Calu3 (cell line): ENCODE measurements around the gene CDKN2C. TPM values are rescaled to one million over a fixed set of nuclear protein-coding genes. Genes with fewer than 3 reads are reported as not detected.

ENCODE experiments used
- BruUV-seq: library from RNA; stranded (reverse); fragments of 400-500 nt; replicated peaks from 2 replicates; lab custom pipeline; 2021; lab: Mats Ljungman, UMichigan
- CTCF ChIA-PET: fragments of 300-600 bp; sonication (Branson Sonifier 250); formaldehyde crosslinking; loops from one replicate; lab custom pipeline; 2022; ENCODE audit warnings: antibody characterized with exemption; lab: Charles Lee
- DNase-seq: peaks from one replicate; pipeline ENCODE4 v3.0.0; 2022
- H3K27ac Mint-ChIP-seq: one replicate; pipeline ENCODE4 v1.8.0; 2022; ENCODE audit warnings: mixed read lengths; ENCODE audit not compliant: unreplicated experiment
- H3K27me3 Mint-ChIP-seq: one replicate; pipeline ENCODE4 v1.8.0; 2022; ENCODE audit warnings: mixed read lengths; ENCODE audit not compliant: unreplicated experiment
- H3K36me3 Mint-ChIP-seq: one replicate; pipeline ENCODE4 v1.8.0; 2022; ENCODE audit warnings: mild to moderate bottlenecking, moderate library complexity, mixed read lengths; ENCODE audit not compliant: insufficient read depth, unreplicated experiment
- H3K4me1 Mint-ChIP-seq: one replicate; pipeline ENCODE4 v1.8.0; 2022; ENCODE audit warnings: mild to moderate bottlenecking, low read depth, mixed read lengths; ENCODE audit not compliant: unreplicated experiment
- H3K4me3 Mint-ChIP-seq: one replicate; pipeline ENCODE4 v1.8.0; 2022; ENCODE audit warnings: mild to moderate bottlenecking, low read depth, moderate library complexity, mixed read lengths; ENCODE audit not compliant: unreplicated experiment
- H3K9me3 Mint-ChIP-seq: one replicate; pipeline ENCODE4 v1.8.0; 2022; ENCODE audit warnings: low read depth, mixed read lengths; ENCODE audit not compliant: unreplicated experiment
- CTCF ChIP-seq: fragments of 200-600 bp; IDR thresholded peaks from one replicate; pipeline ENCODE4 v1.8.0; 2022; ENCODE audit warnings: antibody characterized with exemption; ENCODE audit not compliant: unreplicated experiment
- intact Hi-C: fragments of 100-400 bp; cut with micrococcal nuclease; formaldehyde crosslinking; loops from one replicate; pipeline ENCODE4 v1.10.0; 2022; ENCODE audit not compliant: unreplicated experiment
- total RNA-seq: library from RNA; stranded (reverse); gene quantifications from 2 replicates; pipeline ENCODE4 v1.2.3, GENCODE V29; 2022

The CDKN2C gene
- total RNA-seq, 1 experiment from 2014 or later, result 40.2 TPM

DNA sequence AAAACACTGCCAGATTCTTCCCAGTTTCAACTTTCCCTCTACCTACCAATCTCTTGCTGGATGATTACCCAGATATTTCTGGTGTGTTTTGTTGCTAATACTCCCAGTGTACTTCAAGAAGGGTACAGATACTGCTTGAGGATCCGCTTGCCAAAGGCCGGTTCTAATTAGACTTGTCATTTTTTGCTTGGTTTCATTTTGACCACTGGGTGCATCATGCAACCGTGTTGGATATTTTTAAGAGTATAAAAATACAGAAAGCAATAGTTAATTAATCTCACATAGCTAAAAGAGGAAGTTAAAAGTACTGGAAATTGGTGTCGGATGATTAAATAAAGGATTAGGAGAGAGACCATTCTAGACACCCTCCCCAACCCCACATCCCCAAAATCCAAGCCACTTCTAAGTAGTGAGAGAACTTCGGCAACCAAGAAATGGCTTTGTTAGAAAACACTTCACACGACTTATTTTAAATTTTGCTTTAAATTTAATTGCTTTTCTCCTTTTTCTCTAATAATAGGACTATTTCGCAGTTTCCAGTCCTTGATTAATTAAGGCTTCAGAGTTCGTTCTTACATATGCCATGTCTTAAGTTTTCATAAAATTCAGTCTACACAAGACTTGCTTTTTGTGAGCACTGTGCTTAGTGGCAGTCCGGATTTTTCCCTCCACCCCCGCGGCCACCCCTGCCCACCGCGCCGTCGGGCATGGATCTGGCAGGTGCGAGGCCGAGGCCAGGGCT lies 2.5 kb upstream of the CDKN2C start:
- intact Hi-C loops, result loop anchor here (2.0 to 5.0 kb wide), 3 partner anchors 15 to 95 kb away; no protein-coding TSS in a partner anchor
- Mint-ChIP-seq H3K9me3 (no peaks in the 10 kb centered on the region), H3K4me1 (peaks cover 8% of the 10 kb centered on the region), H3K4me3 (peak overlapping the region; percentile 89), H3K36me3 (peaks cover 47% of the 10 kb centered on the region), H3K27ac (peak overlapping the region; percentile 72), H3K27me3 (no peaks in the 10 kb centered on the region)
- DNase-seq, result no peak
- CTCF ChIA-PET, result interaction anchor here (1.6 kb wide), 1 partner anchor 94 kb away, joined by 5 read pairs; no protein-coding TSS in a partner anchor
- peak; percentile 27 for TF ChIP-seq CTCF
- BruUV-seq, result no TSS peak

- peak overlapping the region; percentile 72 for H3K27ac Mint-ChIP-seq
- no peaks in the 10 kb centered on the region for H3K27me3 Mint-ChIP-seq
- H3K9me3 Mint-ChIP-seq, result no peaks in the 10 kb centered on the region
- peaks cover 54% of the 10 kb centered on the region for H3K36me3 Mint-ChIP-seq
- peaks cover 10% of the 10 kb centered on the region for H3K4me1 Mint-ChIP-seq
- peak; percentile 95 for DNase-seq
- TF ChIP-seq CTCF, result no peak
- intact Hi-C loops, result loop anchor here (5.0 kb wide), 2 partner anchors 41 to 96 kb away; no protein-coding TSS in a partner anchor
- CTCF ChIA-PET, result interaction anchor here (0.6 to 2.0 kb wide), 5 partner anchors 11 to 118 kb away, joined by 4 to 7 read pairs (median 5); no protein-coding TSS in a partner anchor
- peak overlapping the region; percentile 89 for H3K4me3 Mint-ChIP-seq
- TSS peak; percentile 45 for BruUV-seq
These were observed 1.8 kb upstream of the CDKN2C start for GRCh38 chr1:50968158-50968820.

DNA sequence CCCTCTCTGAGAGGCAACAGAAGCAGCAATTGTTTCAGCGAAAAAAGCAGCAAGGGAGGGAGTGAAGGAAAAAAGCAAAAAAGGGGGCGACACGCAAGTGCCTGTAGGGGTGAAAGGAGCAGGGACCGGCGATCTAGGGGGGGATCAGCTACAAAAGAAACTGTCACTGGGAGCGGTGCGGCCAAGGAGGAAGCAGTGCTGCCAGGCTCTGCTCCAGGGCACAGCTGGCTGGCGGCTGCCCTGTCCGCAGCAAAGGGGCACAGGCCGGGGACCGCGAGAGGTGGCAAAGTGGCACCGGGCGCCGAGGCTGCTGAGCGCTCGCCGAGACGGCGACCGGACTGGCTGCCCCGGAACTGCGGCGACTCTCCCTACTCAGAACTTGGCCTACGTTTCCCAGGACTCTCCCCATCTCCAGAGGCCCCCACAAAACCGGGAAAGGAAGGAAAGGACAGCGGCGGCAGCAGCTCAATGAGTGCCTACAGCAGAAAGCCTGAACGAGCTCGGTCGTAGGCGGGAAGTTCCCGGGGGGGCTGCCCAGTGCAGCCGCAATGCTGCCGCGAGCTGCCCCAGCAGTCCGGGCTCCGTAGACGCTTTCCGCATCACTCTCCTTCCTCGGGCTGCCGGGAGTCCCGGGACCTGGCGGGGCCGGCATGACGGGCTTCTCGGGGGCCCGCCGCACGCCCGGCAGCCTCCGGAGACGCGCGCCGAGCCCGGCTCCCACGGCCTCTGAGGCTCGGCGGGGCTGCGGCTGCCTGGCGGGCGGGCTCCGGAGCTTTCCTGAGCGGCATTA lies 1.0 kb upstream of the CDKN2C start:
- CTCF ChIA-PET, result interaction anchor here (0.6 to 2.0 kb wide), 5 partner anchors 11 to 118 kb away, joined by 4 to 7 read pairs (median 5); no protein-coding TSS in a partner anchor
- peak; percentile 64 for DNase-seq
- Mint-ChIP-seq H3K27ac (peak overlapping the region; percentile 90), H3K4me1 (peaks cover 17% of the 10 kb centered on the region), H3K9me3 (no peaks in the 10 kb centered on the region), H3K27me3 (no peaks in the 10 kb centered on the region), H3K4me3 (peak overlapping the region; percentile 89), H3K36me3 (peaks cover 62% of the 10 kb centered on the region)
- TF ChIP-seq CTCF, result no peak
- BruUV-seq, result TSS peak; percentile 8
- intact Hi-C loops, result loop anchor here (5.0 kb wide), 2 partner anchors 42 to 97 kb away; no protein-coding TSS in a partner anchor

- no peak for DNase-seq
- BruUV-seq, result TSS peak; percentile 45
- Mint-ChIP-seq H3K4me3 (peak overlapping the region; percentile 89), H3K9me3 (no peaks in the 10 kb centered on the region), H3K36me3 (peaks cover 72% of the 10 kb centered on the region), H3K27ac (peak overlapping the region; percentile 90), H3K27me3 (no peaks in the 10 kb centered on the region), H3K4me1 (peaks cover 25% of the 10 kb centered on the region)
- CTCF ChIA-PET, result interaction anchor here (0.9 to 2.0 kb wide), 4 partner anchors 11 to 196 kb away, joined by 3 to 7 read pairs (median 4); no protein-coding TSS in a partner anchor
- no peak for TF ChIP-seq CTCF
- intact Hi-C loops, result no loop called here
These were observed 453 bp downstream of the CDKN2C start for GRCh38 chr1:50970509-50970887.
